Mesodermal cell (in vitro differentiated cells): ENCODE results near the gene ARHGAP6.

Experiments used
- H3K27ac ChIP-seq: 2 replicates; pipeline ENCODE4 v1.7.0; 2013; ENCODE audit warnings: mild to moderate bottlenecking, low read depth, low read length, moderate library complexity; ENCODE audit not compliant: severe bottlenecking
- H3K36me3 ChIP-seq: 2 replicates; pipeline ENCODE4 v1.7.1; 2013; ENCODE audit warnings: mild to moderate bottlenecking, low read length, moderate library complexity; ENCODE audit not compliant: control insufficient read depth, insufficient read depth
- H3K4me1 ChIP-seq: one replicate; pipeline ENCODE4 v1.7.1; 2013; ENCODE audit warnings: mild to moderate bottlenecking, low read length; ENCODE audit not compliant: insufficient read depth, control insufficient read depth, poor library complexity, severe bottlenecking
- H3K4me3 ChIP-seq: 2 replicates; pipeline ENCODE4 v1.7.0; 2013; ENCODE audit warnings: low read length, control low read depth, mild to moderate bottlenecking; ENCODE audit not compliant: insufficient read depth, poor library complexity, severe bottlenecking; ENCODE audit errors: extremely low read depth
- H3K9me3 ChIP-seq: 2 replicates; pipeline ENCODE4 v1.7.1; 2013; ENCODE audit warnings: mild to moderate bottlenecking, low read length, moderate library complexity; ENCODE audit not compliant: control insufficient read depth
- WGBS, 2 experiments: methylation state at CpG; one replicate each; pipeline ENCODE4 v1.1.5; 2013; ENCODE audit warnings: missing lambda C conversion rate in 2 of 2; ENCODE audit not compliant: insufficient coverage in 2 of 2; 5-methylcytosine and 5-hydroxymethylcytosine counted together

The ARHGAP6 gene

DNA sequence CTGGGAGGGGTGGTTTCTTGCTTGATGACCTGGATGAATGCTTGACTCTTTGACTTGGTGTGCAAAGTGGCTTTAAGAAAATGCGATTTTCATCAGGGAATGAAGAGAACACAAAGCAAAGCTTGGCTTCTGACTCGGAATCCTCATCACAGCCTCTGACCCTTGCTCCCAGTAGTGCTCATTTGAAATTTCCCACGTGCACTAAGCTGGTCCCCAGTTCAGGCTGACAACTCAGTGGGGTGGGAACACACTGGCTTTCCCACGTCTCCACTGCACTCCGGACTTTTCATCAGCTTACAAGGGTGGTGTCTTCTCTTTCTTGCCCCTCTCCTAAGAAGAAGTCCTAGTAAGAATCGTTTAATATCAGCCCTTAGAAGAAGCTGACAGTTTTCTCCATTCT, 501.3 kb downstream of the ARHGAP6 start:
- no peak overlapping the region for H3K4me3 ChIP-seq
- H3K4me1 ChIP-seq, result no peaks in the 10 kb centered on the region
- peaks cover 5% of the 10 kb centered on the region for H3K36me3 ChIP-seq
- no peak overlapping the region for H3K27ac ChIP-seq
- no peaks in the 10 kb centered on the region for H3K9me3 ChIP-seq
- WGBS, 2 experiments, result 90 to 95% methylated on average over 4 of the region's 6 CpGs

DNA sequence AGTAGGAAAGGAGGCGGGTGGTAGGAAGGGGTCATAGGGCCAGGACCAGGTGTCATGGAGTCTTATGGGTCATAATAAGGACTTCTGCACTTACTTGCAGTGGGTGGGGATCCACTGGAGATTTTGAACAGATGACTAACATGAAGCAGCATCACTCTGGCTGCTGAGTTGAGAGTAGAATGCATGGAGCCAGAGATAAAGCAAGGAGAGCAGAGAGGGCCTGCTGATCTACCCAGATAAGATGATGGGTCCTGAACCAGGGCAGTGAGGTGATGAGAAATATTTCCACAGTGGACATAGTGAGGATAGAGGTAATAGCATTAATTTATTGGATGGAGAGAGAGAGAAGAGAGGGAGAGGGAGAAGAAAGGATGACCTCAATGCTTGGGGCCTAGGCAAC, 506.6 kb downstream of the ARHGAP6 start:
- Histone ChIP-seq H3K4me3 (no peak overlapping the region), H3K4me1 (no peaks in the 10 kb centered on the region), H3K9me3 (no peaks in the 10 kb centered on the region), H3K27ac (no peak overlapping the region), H3K36me3 (no peaks in the 10 kb centered on the region)
- no CpG with 5 or more reads among the region's 1 CpG for WGBS, 2 experiments

DNA sequence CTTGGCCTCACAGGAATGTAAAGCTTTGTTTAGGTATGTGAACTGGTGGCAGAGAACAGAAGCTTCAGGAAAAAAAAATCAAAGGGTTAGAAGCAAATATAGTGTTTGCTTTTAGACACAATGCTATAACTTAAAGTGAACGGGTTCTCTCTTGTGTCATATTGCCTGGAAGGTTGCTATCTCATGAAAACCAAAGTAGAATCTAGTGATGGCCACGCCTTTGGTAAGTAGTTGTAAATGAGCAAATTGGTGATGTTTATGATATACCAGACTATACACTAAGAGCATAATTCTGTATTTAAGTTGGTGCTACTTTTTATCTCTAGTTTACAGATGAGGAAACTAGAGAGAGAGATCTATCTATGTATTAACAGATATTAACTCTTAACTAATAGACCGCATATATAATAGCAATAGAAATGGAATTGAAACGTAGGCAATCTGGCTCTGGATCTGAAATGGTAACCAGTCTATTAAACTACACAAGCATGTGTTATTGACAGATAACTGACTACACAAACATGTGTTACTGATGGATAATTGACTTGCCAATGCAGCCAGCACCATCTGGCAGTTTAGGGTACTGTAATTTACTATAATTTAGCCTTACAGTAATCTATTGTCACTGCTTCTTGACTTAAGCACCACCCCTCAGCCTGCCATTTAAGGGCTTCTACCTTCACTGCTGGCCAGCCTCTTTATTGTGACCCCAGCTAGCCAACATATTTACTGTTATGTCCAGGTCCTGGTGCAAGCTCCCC, 513.7 kb downstream of the ARHGAP6 start:
- Histone ChIP-seq H3K27ac (no peak overlapping the region), H3K36me3 (no peaks in the 10 kb centered on the region), H3K4me3 (no peak overlapping the region), H3K9me3 (no peaks in the 10 kb centered on the region), H3K4me1 (no peaks in the 10 kb centered on the region)
- no CpG with 5 or more reads among the region's 4 CpGs for WGBS, 2 experiments

DNA sequence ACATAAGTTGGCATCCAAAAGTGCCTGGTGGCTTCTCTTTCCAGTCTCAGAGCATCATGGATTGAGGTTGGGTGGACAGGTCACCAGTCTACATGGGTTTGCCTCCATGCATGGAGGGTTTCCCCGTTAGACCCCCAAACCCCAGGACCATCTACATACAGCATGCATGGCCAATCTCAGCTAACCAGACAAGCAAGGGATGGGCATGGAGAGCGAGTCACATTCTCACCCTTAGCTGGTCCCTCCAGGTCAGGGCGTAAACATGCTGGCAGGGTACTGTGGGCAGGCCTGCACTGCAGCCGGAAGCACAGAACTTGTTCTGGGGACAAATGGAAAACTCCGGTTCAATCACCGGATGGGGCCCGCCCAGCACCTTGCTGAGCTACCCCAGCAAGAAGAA, 517.3 kb downstream of the ARHGAP6 start:
- no peak overlapping the region for H3K27ac ChIP-seq
- no peak overlapping the region for H3K4me3 ChIP-seq
- 90 to 92% methylated on average over 4 to 5 of the region's 7 CpGs for WGBS, 2 experiments
- no peaks in the 10 kb centered on the region for H3K4me1 ChIP-seq
- no peaks in the 10 kb centered on the region for H3K36me3 ChIP-seq
- no peaks in the 10 kb centered on the region for H3K9me3 ChIP-seq

DNA sequence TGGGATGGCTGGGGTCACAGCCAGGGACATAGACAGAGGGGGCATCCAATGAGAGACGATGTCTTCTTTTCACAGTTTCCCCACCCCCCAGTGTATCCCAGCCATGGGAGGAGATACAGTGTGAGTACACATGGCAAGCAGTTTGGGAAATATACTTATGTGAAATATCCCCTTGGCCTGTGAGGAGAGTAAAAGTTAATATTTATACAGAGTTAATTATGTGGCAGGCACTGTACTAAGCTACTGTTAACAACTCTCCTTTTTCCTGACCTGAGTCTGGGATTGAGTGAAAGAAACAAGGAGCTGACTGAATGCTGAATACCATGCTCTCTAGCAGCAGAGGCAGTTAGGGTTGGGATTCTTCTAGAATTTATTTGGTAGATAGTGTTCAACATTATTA, 519.3 kb downstream of the ARHGAP6 start:
- Histone ChIP-seq H3K9me3 (no peaks in the 10 kb centered on the region), H3K27ac (no peak overlapping the region), H3K36me3 (no peaks in the 10 kb centered on the region), H3K4me1 (no peaks in the 10 kb centered on the region), H3K4me3 (no peak overlapping the region)
- no CpG with 5 or more reads among the region's 1 CpG for WGBS, 2 experiments

DNA sequence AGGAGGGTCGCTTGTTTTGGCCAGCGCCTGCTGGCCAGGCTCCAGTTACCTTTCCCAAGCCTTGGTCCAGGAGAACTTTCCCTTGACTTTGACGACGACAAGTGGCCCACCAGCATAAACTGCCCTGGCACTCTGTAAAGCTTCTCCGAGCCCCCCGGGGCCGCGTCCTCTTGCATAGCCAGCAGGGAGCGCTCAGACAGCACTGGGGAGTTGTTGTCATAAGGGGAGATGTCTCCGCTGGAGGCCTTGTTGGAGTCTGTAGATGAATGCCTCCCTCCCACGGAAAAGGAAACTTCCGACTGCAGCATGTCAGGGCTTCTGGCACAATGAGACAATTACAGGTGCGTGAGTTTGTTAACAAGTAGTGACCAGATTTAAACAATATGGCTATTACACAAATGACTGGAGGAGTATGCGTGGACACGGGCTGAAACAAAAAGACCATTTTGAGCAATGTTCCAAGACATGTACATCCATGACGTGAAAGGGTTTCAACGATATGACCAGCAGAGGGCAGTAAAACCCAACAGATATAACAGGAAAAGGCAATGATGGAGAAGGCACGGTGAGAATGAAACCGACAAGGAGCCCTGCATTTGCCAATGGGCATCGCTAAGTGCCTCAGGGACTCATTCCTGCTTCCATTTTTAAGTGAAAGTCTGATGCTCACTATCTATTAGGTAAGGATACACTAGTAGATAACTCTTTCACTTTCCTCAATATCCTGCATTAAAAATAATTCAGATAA, 521.6 kb downstream of the ARHGAP6 start:
- H3K9me3 ChIP-seq, result no peaks in the 10 kb centered on the region
- no peak overlapping the region for H3K4me3 ChIP-seq
- no peaks in the 10 kb centered on the region for H3K36me3 ChIP-seq
- H3K4me1 ChIP-seq, result no peaks in the 10 kb centered on the region
- no peak overlapping the region for H3K27ac ChIP-seq
- 33 to 37% methylated on average over 5 to 9 of the region's 20 CpGs for whole genome bisulfite sequencing, 2 experiments

DNA sequence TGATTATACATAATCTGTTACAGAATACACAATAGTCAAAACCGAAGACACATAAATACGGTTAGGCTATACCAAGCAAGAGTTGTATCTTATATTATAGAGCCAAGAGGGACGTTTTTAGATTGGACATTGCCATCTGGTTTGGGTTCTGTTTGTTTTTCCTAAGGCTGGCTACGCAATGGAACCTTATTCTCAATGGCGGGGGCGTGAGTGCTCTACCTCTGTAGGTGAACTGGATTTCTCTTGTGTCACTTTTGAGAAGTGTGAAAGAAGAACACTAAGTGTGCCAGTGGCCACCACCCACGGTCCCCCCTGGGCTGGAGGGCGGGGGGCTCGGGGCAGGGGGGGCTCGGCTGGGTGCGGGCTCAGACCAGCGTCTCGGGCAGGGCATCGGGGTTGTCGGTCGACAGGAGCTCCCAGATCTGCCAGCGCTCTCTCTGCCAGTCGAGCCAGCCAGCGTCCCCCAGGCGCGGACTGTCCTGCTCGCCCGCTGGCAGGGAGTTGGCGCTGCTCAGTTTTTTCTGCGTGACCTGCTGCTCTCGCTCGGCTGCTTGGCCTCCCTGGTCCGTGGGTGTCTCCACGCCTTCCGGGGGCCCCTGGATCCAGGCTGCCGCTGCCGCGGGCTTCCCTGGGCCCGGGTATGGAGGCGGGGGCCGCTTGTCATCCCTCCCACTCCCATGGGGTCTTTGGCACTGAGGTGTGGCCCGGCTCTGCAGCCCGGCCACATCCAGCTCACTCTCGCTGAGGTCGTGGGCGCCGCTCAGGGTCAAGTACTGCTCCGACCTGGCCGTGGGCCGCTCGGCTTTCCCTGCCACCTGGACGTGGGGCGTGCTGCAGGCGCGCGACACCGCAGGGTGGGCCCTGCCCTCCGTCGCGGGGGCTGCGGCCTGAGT, 527.0 kb downstream of the ARHGAP6 start:
- H3K9me3 ChIP-seq, result no peaks in the 10 kb centered on the region
- 93 to 95% methylated on average over 24 to 36 of the region's 56 CpGs for WGBS, 2 experiments
- no peak overlapping the region for H3K27ac ChIP-seq
- H3K4me1 ChIP-seq, result no peaks in the 10 kb centered on the region
- no peaks in the 10 kb centered on the region for H3K36me3 ChIP-seq
- H3K4me3 ChIP-seq, result no peak overlapping the region

DNA sequence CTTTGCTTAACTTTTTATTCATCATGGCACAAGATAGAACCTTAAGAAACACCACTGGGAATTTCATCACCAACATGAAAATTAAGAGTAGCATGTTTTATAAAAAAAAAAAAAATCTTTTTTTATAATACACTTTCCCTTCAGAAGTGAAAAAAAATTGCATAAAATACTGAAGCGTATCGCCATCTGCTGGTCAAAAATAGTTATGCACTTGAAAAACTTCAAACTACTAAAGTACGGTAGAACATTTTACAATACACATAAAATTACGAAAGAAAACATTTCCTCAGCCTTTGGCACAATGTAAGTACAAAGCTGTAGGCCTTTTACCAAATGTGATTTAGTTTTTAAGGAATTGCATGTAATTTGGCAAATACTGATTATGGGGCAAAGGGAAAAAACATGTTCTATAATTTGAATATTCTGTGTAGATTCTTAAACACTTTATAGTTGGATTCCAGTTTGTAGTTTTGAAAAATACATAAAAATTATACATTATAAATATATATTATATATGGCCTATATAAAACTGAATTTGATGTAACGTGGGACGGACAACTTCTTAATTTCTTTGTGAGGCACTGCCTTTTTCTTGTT, 528.1 kb downstream of the ARHGAP6 start:
- Histone ChIP-seq H3K36me3 (no peaks in the 10 kb centered on the region), H3K4me3 (no peak overlapping the region), H3K4me1 (no peaks in the 10 kb centered on the region), H3K27ac (no peak overlapping the region), H3K9me3 (no peaks in the 10 kb centered on the region)
- WGBS, 2 experiments, result 20% methylated on average over 1 of the region's 6 CpGs; no CpG with 5 or more reads in 1 of the 2 experiments

DNA sequence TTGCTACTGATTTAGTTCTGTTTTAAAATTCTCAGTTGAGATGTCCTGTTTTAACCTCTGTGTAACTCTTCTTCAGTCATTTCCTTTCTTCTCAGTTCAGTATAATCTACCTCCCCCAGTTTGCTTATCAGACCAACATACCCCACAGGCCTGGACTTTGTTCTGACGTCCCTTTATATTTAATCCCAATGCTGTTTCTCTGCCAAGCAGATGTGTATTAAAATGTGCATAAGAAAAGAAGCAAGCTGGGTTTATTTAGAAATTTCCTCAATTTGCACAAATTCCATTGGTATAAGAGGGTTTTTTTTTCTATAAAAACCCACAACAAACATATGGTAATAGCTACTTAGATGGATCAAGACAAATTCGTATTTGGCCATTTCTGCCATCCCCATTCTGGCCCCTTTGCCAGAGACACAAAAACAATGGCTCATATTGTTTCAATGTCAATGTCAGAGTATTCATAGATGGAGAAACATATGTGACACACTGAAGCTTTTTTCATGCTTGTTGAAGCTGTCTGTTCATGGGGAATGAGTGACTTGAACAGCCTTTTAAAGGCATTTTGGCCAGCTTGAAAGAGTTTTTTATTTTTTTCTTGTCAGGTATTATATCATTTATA, 530.0 kb downstream of the ARHGAP6 start:
- Histone ChIP-seq H3K4me3 (no peak overlapping the region), H3K9me3 (no peaks in the 10 kb centered on the region), H3K27ac (no peak overlapping the region), H3K4me1 (no peaks in the 10 kb centered on the region), H3K36me3 (no peaks in the 10 kb centered on the region)
- no CpG with 5 or more reads among the region's 2 CpGs for WGBS, 2 experiments

DNA sequence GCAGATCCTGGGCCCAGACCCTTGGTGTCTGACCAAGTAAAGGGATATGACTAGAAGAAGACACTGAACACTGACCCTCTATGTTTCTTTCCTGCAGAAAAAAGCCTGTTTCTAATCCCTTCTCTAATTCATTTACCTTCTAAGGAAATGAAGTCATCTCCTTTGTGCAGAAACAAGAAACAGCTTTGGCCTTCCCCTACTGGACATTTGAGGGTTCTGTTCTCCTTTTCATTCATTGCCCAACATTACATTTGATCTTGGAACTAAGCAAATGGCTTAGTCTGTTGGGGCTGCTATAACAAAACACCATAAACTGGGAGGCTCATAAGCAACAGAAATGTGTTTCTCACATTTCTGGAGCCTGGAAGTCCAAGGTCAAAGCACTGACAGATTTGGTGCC, 534.6 kb downstream of the ARHGAP6 start:
- Histone ChIP-seq H3K27ac (no peak overlapping the region), H3K4me1 (no peaks in the 10 kb centered on the region), H3K9me3 (no peaks in the 10 kb centered on the region), H3K4me3 (no peak overlapping the region), H3K36me3 (no peaks in the 10 kb centered on the region)
